SK-N-SH (cell line): ENCODE results near the gene CKAP4.

Experiments used
- CTCF ChIP-seq: fragments of 200-600 bp; sonication (generic); IDR thresholded peaks from 2 replicates; pipeline ENCODE4 v1.6.1; 2017; ENCODE audit warnings: antibody characterized with exemption, mild to moderate bottlenecking, moderate library complexity
- EP300 ChIP-seq, 2 experiments: IDR thresholded peaks; 2 replicates each; pipeline versions ENCODE4 v1.4.0 to v1.6.1; 2012; ENCODE audit warnings: borderline replicate concordance in 1 of 2, low read depth in 1 of 2, low read length in 1 of 2
- REST ChIP-seq: IDR thresholded peaks from 2 replicates; pipeline ENCODE4 v1.6.1; 2012; ENCODE audit warnings: mild to moderate bottlenecking, low read depth, low read length, moderate library complexity
- RFX5 ChIP-seq: IDR thresholded peaks from 2 replicates; pipeline ENCODE4 v1.6.1; 2012; ENCODE audit warnings: mild to moderate bottlenecking, improper control_type of control experiment, low read length
- TAF1 ChIP-seq: IDR thresholded peaks from 2 replicates; pipeline ENCODE4 v1.6.1; 2012; ENCODE audit warnings: low read depth, mild to moderate bottlenecking, low read length, moderate library complexity, borderline replicate concordance

GRCh38 chr12:106271575-106272505 lies 24.0 kb upstream of the CKAP4 start:
- no peak for TF ChIP-seq CTCF
- no peak for TF ChIP-seq EP300 (IDR thresholded peaks at IDR 0.05; ENCODE audit: borderline replicate concordance in 1 of 2, low read depth in 1 of 2, low read length in 1 of 2)
- no peak for TF ChIP-seq REST
- no peak for TF ChIP-seq TAF1
- no peak for TF ChIP-seq RFX5
